Measurements from ENCODE around the gene IRX2. TPM values are rescaled to one million over a fixed set of nuclear protein-coding genes. Genes with fewer than 3 reads are reported as not detected.

The IRX2 gene
- total RNA-seq, 1 donor from 2014 or later = 0.52 TPM

DNA sequence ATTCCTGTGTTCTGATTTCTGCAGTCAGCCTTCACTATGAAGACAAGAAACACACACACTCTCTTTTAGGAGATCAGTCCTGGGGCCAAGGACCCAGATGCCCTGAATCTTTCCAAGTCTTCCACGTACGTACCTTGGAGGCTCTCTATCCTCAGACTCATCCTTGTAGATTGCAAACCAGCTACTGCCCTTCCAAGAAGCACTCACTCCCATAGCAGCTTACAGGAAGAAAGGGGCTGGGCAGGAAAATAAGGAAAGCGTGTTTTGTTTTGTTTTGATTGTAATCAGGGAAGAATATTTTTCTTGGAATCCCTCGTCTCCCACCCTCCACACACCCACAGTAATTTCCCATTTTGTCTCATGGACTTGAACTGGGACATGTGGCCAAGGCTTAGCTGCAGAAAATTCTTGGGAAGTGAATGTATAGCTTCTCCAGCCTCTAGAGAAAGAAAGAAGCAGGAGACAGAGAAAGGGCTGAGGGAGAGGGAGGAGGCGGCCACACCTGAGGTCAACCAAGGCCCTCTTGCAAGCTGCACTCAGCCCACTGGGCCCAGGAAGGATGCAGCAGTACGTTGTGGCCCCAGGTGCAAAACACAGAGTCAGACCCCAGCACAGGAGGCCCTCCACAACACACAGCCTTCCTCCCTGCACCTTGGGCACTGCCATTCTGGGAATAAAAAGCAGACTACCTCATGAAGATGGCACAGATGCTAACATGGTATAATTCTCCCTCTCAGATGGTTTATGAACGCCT, 29.9 kb downstream of the IRX2 start:
- Histone ChIP-seq H3K36me3 (ENCODE audit: control insufficient read depth in 3 of 3, insufficient read depth in 3 of 3, low read length in 3 of 3) (no peaks in the 10 kb centered on the region), H3K27ac (ENCODE audit: low read depth, low read length) (no peak overlapping the region), H3K9ac (ENCODE audit: low read depth in 1 of 3, low read length in 3 of 3) (no peak overlapping the region), H3K4me1 (ENCODE audit: control insufficient read depth in 3 of 3, insufficient read depth in 3 of 3, low read length in 3 of 3) (no peaks in the 10 kb centered on the region), H3K9me3 (ENCODE audit: control insufficient read depth in 3 of 3, low read length in 3 of 3) (no peaks in the 10 kb centered on the region), H3K27me3 (ENCODE audit: control insufficient read depth in 3 of 3, insufficient read depth in 3 of 3, low read length in 3 of 3) (peaks cover 4 to 23% (median 13%) of the 10 kb centered on the region in 3 donors), H3K4me3 (ENCODE audit: low read length in 3 of 3) (no peak overlapping the region)

DNA sequence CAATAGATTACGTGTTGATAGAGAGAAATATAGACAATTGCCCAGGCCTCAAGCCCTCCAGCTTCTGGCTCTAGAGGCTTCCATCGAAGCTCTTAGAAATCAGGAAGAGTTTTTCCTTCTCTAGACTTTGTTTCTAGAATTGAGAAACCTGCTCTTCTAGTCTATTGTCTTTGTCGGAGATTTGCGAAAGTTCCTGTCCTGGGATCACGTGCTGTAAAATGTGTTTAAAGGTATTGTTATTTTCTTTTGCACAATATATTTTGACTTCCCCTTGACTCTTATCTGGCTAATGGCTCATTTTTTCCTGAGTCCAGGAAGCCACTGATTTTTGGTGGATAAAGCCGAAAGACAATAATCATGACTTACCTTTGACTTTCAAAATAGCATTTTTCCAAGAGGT, 32.1 kb downstream of the IRX2 start:
- Histone ChIP-seq H3K4me1 (ENCODE audit: control insufficient read depth in 3 of 3, insufficient read depth in 3 of 3, low read length in 3 of 3) (no peaks in the 10 kb centered on the region), H3K9ac (ENCODE audit: low read depth in 1 of 3, low read length in 3 of 3) (no peak overlapping the region), H3K36me3 (ENCODE audit: control insufficient read depth in 3 of 3, insufficient read depth in 3 of 3, low read length in 3 of 3) (no peaks in the 10 kb centered on the region), H3K27ac (ENCODE audit: low read depth, low read length) (no peak overlapping the region), H3K4me3 (ENCODE audit: low read length in 3 of 3) (no peak overlapping the region), H3K27me3 (ENCODE audit: control insufficient read depth in 3 of 3, insufficient read depth in 3 of 3, low read length in 3 of 3) (peaks cover 2 to 27% (median 8%) of the 10 kb centered on the region in 3 donors), H3K9me3 (ENCODE audit: control insufficient read depth in 3 of 3, low read length in 3 of 3) (no peaks in the 10 kb centered on the region)

DNA sequence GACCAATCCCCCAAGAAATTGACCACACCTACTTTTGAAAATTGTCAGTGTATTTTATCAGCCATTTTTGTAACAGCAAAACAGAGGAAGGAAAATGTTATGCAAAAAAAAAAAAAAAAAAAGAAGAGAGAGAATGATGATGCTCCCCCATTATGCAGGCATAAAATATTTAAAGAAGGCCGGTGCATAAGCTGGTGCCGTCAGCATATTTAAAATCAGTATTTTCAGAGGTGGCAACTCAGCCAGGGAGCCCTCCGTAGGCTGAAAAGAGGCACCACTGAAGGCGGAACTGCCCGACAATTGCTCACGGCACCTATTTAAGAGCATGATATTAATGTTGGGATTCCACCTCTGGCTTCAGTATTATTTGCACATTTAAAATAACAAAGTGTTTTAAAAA, 33.4 kb downstream of the IRX2 start:
- Histone ChIP-seq H3K9ac (ENCODE audit: low read depth in 1 of 3, low read length in 3 of 3) (no peak overlapping the region), H3K9me3 (ENCODE audit: control insufficient read depth in 3 of 3, low read length in 3 of 3) (no peaks in the 10 kb centered on the region)

DNA sequence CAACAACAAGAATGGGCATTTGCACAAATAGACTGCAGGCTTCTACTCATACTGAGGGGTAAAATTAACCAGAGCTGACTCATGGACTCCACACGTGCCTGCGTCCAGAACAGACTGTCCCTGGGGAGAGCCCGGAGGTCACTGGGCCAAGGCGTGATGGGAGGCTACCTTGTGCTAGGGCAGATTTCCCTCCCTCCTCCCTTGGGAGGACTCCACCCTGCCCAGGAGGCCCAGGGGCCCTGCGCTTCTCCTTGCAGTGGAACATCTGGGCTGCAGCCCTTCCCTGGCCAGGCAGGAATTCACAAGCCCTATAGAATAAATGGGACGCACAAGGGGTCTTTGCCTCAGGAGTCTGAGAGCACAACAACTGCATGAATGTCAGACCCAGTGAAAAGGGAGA, 35.6 kb downstream of the IRX2 start:
- H3K4me3 ChIP-seq (ENCODE audit: low read length in 3 of 3) = no peak overlapping the region
- no peaks in the 10 kb centered on the region for H3K9me3 ChIP-seq (ENCODE audit: control insufficient read depth in 3 of 3, low read length in 3 of 3)
- H3K9ac ChIP-seq (ENCODE audit: low read depth in 1 of 3, low read length in 3 of 3) = no peak overlapping the region
- no peaks in the 10 kb centered on the region for H3K4me1 ChIP-seq (ENCODE audit: control insufficient read depth in 3 of 3, insufficient read depth in 3 of 3, low read length in 3 of 3)
- no peak overlapping the region for H3K27ac ChIP-seq (ENCODE audit: low read depth, low read length)
- no peaks in the 10 kb centered on the region for H3K36me3 ChIP-seq (ENCODE audit: control insufficient read depth in 3 of 3, insufficient read depth in 3 of 3, low read length in 3 of 3)
- peaks cover 0 to 25% (median 4%) of the 10 kb centered on the region in 3 donors for H3K27me3 ChIP-seq (ENCODE audit: control insufficient read depth in 3 of 3, insufficient read depth in 3 of 3, low read length in 3 of 3)

More for the DNA sequence above, 33.4 kb downstream of the IRX2 start:
- Histone ChIP-seq H3K4me3 (ENCODE audit: low read length in 3 of 3) (no peak overlapping the region), H3K27me3 (ENCODE audit: control insufficient read depth in 3 of 3, insufficient read depth in 3 of 3, low read length in 3 of 3) (peaks cover 0 to 26% (median 7%) of the 10 kb centered on the region in 3 donors), H3K4me1 (ENCODE audit: control insufficient read depth in 3 of 3, insufficient read depth in 3 of 3, low read length in 3 of 3) (no peaks in the 10 kb centered on the region), H3K36me3 (ENCODE audit: control insufficient read depth in 3 of 3, insufficient read depth in 3 of 3, low read length in 3 of 3) (no peaks in the 10 kb centered on the region), H3K27ac (ENCODE audit: low read depth, low read length) (no peak overlapping the region)

DNA sequence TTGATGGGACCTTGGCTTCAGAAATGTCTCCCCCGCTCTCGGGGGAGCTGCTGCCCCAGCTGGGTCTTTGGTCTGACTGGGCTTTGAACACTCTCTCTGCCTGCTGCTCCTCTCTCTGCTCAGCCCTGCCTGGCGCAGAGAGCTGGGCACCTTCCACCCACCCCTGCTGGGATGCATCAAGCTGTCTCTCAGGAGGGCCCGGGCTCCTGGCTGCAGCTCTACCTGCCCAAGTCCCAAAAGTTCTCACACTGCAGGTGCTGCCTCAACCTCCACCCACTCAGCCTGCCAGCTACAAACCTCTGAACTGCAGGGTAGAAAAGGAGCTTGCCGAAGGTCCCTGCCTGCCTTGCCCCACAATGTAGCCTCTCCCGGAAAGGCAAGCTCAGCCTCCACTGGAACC, 36.7 kb downstream of the IRX2 start:
- H3K9ac ChIP-seq (ENCODE audit: low read depth in 1 of 3, low read length in 3 of 3) = no peak overlapping the region
- H3K4me3 ChIP-seq (ENCODE audit: low read length in 3 of 3) = no peak overlapping the region
- no peaks in the 10 kb centered on the region for H3K36me3 ChIP-seq (ENCODE audit: control insufficient read depth in 3 of 3, insufficient read depth in 3 of 3, low read length in 3 of 3)
- H3K27me3 ChIP-seq (ENCODE audit: control insufficient read depth in 3 of 3, insufficient read depth in 3 of 3, low read length in 3 of 3) = peaks cover 0 to 21% (median under 1%) of the 10 kb centered on the region in 3 donors
- no peaks in the 10 kb centered on the region for H3K4me1 ChIP-seq (ENCODE audit: control insufficient read depth in 3 of 3, insufficient read depth in 3 of 3, low read length in 3 of 3)
- H3K27ac ChIP-seq (ENCODE audit: low read depth, low read length) = no peak overlapping the region
- no peaks in the 10 kb centered on the region for H3K9me3 ChIP-seq (ENCODE audit: control insufficient read depth in 3 of 3, low read length in 3 of 3)

DNA sequence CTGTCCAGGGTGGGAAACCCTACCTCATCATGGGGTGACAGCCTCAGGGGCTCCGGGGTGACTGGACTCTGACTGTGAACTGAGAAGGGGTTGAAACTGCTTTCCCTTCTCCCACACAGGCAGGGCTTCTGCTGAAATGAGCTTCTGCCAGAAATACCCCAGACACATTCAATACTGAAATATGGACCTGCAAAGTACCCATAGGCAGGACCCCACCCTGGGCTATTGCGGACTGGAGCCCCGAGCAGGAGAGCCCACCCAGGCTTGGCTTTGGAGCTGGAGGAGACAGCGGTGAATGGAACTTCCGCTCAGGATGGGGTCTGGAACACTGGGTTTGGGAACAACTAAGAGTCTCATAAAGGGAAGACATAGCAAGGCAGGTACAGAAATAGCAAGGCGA, 37.5 kb downstream of the IRX2 start:
- no peaks in the 10 kb centered on the region for H3K4me1 ChIP-seq (ENCODE audit: control insufficient read depth in 3 of 3, insufficient read depth in 3 of 3, low read length in 3 of 3)
- no peaks in the 10 kb centered on the region for H3K36me3 ChIP-seq (ENCODE audit: control insufficient read depth in 3 of 3, insufficient read depth in 3 of 3, low read length in 3 of 3)
- no peak overlapping the region for H3K9ac ChIP-seq (ENCODE audit: low read depth in 1 of 3, low read length in 3 of 3)
- H3K4me3 ChIP-seq (ENCODE audit: low read length in 3 of 3) = no peak overlapping the region
- H3K27ac ChIP-seq (ENCODE audit: low read depth, low read length) = no peak overlapping the region
- no peaks in the 10 kb centered on the region for H3K9me3 ChIP-seq (ENCODE audit: control insufficient read depth in 3 of 3, low read length in 3 of 3)
- peaks cover 0 to 20% (median 0%) of the 10 kb centered on the region in 3 donors for H3K27me3 ChIP-seq (ENCODE audit: control insufficient read depth in 3 of 3, insufficient read depth in 3 of 3, low read length in 3 of 3)

DNA sequence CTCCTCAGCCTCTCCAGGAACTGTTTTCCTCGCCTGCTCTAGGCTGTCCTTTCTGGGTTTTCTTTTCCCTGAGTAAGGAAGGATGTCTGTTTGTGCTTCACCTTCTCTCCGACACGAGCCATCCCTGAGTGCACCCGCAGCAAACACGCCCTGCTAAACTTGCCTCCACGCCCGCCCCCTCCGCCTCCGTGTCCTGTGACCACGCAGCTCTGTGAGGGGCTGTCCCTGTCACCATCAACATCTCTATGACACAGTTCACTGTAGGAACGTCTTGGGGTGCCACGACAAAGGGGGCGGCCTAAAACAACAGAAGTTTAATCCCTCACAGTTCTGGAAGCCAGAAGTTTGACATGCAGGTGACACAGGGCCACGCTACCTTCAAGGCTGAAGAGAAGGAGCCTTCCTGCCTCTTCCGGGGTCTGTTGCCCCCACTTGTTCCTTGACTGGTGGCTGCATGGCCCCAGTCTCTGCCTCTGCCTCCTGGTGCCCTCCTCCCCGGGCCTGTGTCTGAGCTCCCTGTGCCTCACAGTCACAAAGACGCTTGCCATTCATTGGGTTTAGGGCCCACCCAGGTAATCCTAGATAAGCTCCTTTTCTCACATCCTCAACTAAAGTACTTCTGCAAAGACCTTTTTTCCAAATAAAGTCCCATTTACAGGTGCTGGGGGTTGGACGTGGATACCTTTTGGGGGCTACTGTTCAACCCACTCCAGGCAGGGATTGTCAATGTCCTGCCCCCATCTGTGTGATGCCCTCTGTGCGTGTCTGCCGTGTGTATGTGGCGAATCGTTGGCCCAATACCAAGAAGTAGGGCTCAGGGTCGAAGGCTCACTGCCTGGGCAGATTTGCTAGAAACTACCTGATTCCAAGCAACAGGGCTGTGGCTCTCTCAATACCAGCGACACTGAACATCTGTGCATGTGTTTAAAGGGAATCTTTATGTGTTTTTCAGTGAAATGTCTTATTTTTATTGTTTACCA, 39.7 kb downstream of the IRX2 start:
- no peak overlapping the region for H3K9ac ChIP-seq (ENCODE audit: low read depth in 1 of 3, low read length in 3 of 3)
- H3K4me1 ChIP-seq (ENCODE audit: control insufficient read depth in 3 of 3, insufficient read depth in 3 of 3, low read length in 3 of 3) = no peaks in the 10 kb centered on the region
- H3K36me3 ChIP-seq (ENCODE audit: control insufficient read depth in 3 of 3, insufficient read depth in 3 of 3, low read length in 3 of 3) = no peaks in the 10 kb centered on the region
- no peak overlapping the region for H3K27ac ChIP-seq (ENCODE audit: low read depth, low read length)
- H3K4me3 ChIP-seq (ENCODE audit: low read length in 3 of 3) = no peak overlapping the region
- peaks cover 0 to 20% (median 0%) of the 10 kb centered on the region in 3 donors for H3K27me3 ChIP-seq (ENCODE audit: control insufficient read depth in 3 of 3, insufficient read depth in 3 of 3, low read length in 3 of 3)
- H3K9me3 ChIP-seq (ENCODE audit: control insufficient read depth in 3 of 3, low read length in 3 of 3) = peaks cover 0 to 2% (median 0%) of the 10 kb centered on the region in 3 donors

DNA sequence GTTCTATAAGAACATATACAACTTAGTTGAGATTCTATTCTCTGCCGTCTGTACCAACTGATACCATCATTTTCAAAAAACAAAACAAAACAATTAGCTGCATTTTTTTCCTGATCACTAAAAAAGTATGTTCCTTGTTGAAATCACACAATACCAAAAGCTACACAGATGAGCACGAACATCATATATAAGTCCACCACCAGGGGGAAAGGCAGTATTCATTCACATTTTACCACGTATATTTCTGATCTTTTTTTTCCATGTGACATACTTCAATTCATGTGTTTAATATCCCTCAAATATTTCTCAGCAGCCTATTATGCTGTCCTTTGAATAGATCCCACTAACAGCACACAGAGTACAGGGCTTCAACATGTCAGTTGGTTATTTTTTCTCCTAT, 40.6 kb downstream of the IRX2 start:
- H3K9me3 ChIP-seq (ENCODE audit: control insufficient read depth in 3 of 3, low read length in 3 of 3) = peaks cover 0 to 2% (median 0%) of the 10 kb centered on the region in 3 donors
- no peaks in the 10 kb centered on the region for H3K4me1 ChIP-seq (ENCODE audit: control insufficient read depth in 3 of 3, insufficient read depth in 3 of 3, low read length in 3 of 3)
- no peaks in the 10 kb centered on the region for H3K36me3 ChIP-seq (ENCODE audit: control insufficient read depth in 3 of 3, insufficient read depth in 3 of 3, low read length in 3 of 3)
- H3K4me3 ChIP-seq (ENCODE audit: low read length in 3 of 3) = no peak overlapping the region
- H3K9ac ChIP-seq (ENCODE audit: low read depth in 1 of 3, low read length in 3 of 3) = no peak overlapping the region
- H3K27me3 ChIP-seq (ENCODE audit: control insufficient read depth in 3 of 3, insufficient read depth in 3 of 3, low read length in 3 of 3) = peaks cover 0 to 20% (median 0%) of the 10 kb centered on the region in 3 donors
- H3K27ac ChIP-seq (ENCODE audit: low read depth, low read length) = no peak overlapping the region

DNA sequence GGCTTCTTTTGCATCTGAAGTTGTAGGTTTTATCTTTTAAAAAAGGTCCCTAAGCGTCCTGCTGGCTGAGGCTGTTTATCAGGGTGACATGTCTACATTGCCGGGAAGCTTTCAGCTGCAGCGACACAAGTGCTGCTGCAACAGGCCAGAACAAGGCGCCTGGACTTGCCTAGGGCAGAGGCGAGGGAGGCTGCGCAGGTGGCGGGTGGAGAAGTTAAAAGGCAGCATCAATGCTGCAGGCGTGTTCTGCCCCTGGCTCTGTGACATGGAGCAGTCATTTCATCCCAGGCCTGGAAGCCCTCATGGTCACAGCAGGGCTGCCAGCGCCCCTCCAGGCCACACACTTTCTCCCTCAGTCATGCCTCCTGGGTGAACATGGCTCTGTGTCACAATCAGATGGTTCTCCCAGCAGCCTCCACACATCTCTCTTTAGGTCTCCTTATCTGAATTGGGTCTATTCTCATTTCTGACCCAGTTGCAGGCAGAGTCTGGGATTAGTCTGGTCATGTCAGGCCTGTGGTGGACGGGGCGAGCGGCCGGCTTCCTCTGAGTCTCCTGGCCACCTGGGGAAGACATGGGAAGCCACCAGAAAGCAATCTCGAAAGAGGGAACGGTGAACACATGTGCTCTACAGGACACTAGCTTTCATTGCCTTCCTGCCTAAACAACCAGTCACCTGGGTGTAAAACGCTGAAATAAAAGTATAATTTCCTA, 41.3 kb downstream of the IRX2 start:
- no peak overlapping the region for H3K4me3 ChIP-seq (ENCODE audit: low read length in 3 of 3)
- peaks cover 0 to 2% (median 0%) of the 10 kb centered on the region in 3 donors for H3K9me3 ChIP-seq (ENCODE audit: control insufficient read depth in 3 of 3, low read length in 3 of 3)
- H3K4me1 ChIP-seq (ENCODE audit: control insufficient read depth in 3 of 3, insufficient read depth in 3 of 3, low read length in 3 of 3) = no peaks in the 10 kb centered on the region
- H3K36me3 ChIP-seq (ENCODE audit: control insufficient read depth in 3 of 3, insufficient read depth in 3 of 3, low read length in 3 of 3) = no peaks in the 10 kb centered on the region
- H3K9ac ChIP-seq (ENCODE audit: low read depth in 1 of 3, low read length in 3 of 3) = no peak overlapping the region
- H3K27me3 ChIP-seq (ENCODE audit: control insufficient read depth in 3 of 3, insufficient read depth in 3 of 3, low read length in 3 of 3) = peaks cover 0 to 22% (median 2%) of the 10 kb centered on the region in 3 donors
- no peak overlapping the region for H3K27ac ChIP-seq (ENCODE audit: low read depth, low read length)

Data from skeletal muscle tissue (tissue), 4 donors.